Keratinocyte (primary cell): ENCODE measurements around the gene CDKN1A.

Source experiments
- CTCF ChIP-seq, 3 experiments: IDR thresholded peaks in 1 of 3; conservative IDR thresholded peaks in 1 of 3; optimal IDR thresholded peaks in 1 of 3; 2 replicates in 2 of 3; 3 replicates in 1 of 3; pipeline versions ENCODE3 to v1.5.1; 2011; ENCODE audit warnings: low read length in 3 of 3, mild to moderate bottlenecking in 3 of 3, moderate library complexity in 2 of 3, control low read depth in 1 of 3, inconsistent platforms in 1 of 3; ENCODE audit not compliant: insufficient read depth in 2 of 3; ENCODE audit errors: extremely low read depth in 1 of 3
- EZH2 ChIP-seq: IDR thresholded peaks from one replicate; pipeline ENCODE4 v1.6.1; 2012; ENCODE audit warnings: inconsistent platforms, mild to moderate bottlenecking, low read length, moderate library complexity

- no peak for TF ChIP-seq CTCF (optimal IDR thresholded peaks at IDR 0.05 in 1 of 3, IDR thresholded peaks at IDR 0.05 in 1 of 3, conservative IDR thresholded peaks at IDR 0.05 in 1 of 3; ENCODE audit: extremely low read depth in 1 of 3, insufficient read depth in 2 of 3, low read length in 3 of 3)
- no peak for TF ChIP-seq EZH2
Observed at GRCh38 chr6:36703982-36704381, 25.5 kb downstream of the CDKN1A start.
